Glomerular endothelial cell (primary cell): ENCODE data around the gene TDRD12. TPM values are rescaled to one million over a fixed set of nuclear protein-coding genes. Genes with fewer than 3 reads are reported as not detected.

Experiments
- total RNA-seq: library from RNA; depleted of rRNA; stranded (reverse); fragments of >200 nt; gene quantifications from 2 replicates; pipeline ENCODE4 v1.2.3, GENCODE V29; 2015

The TDRD12 gene
- total RNA-seq, 1 donor from 2014 or later = 0.23 TPM

Other genes starting within 250 kb of the TDRD12 start
- gene PDCD5, start 138.6 kb upstream of the TDRD12 start, total RNA-seq = 188 and 211 TPM in 2 replicates
- 23.3 and 27.2 TPM in 2 replicates for gene ANKRD27, start 44.6 kb upstream of the TDRD12 start, total RNA-seq
- gene RGS9BP, start 43.9 kb upstream of the TDRD12 start, total RNA-seq = 0.05 and 0.29 TPM in 2 replicates
- 16.9 and 18.3 TPM in 2 replicates for gene NUDT19, start 27.9 kb upstream of the TDRD12 start, total RNA-seq
- not detected in 2 replicates for gene SLC7A9, start 150.0 kb downstream of the TDRD12 start, total RNA-seq